ENCODE results near the gene LNP1. TPM values are rescaled to one million over a fixed set of nuclear protein-coding genes. Genes with fewer than 3 reads are reported as not detected.
"Not testable (repeated sequence)": the region's sequence is repeated elsewhere in the genome, so short reads cannot be mapped to it uniquely, and the experiment has no call there.

LNP1 gene
- total RNA-seq, 1 experiment from 2014 or later = 3.3 TPM

DNA sequence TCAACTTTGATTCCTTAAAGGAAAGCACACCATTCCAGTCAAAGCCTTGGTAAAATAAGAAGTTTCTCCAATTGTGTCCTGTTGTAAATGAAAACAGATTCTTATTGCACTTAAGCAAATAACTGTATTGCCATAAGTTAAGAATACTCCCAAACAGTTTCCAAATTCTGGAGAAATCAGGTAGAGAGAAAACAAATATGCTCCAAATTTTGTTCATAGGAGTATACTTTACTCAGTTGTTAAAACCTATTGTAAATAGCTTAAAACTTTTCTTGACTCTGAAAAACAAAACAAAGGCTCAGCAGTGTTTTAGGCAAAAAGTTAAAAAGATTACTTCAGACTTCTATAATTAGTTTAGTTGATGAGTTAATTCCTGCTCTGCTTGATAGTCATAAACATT lies 42.4 kb downstream of the LNP1 start:
- CTCF ChIA-PET = no interaction called here
- peaks cover 5% of the 10 kb centered on the region for H3K4me1 Mint-ChIP-seq (ENCODE audit: low read depth, unreplicated experiment)
- no peak for DNase-seq

DNA sequence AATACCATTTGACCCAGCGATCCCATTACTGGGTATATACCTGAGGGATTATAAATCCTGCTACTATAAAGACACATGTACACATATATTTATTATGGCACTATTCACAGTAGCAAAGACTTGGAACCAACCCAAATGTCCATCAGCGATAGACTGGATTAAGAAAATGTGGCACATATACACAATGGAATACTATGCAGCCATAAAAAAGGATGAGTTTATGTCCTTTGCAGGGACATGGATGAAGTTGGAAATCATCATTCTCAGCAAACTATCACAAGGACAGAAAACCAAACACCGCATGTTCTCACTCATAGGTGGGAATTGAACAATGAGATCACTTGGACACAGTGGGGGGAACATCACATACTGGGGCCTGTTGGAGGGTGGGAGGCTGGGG lies 45.7 kb downstream of the LNP1 start:
- H3K9me3 Mint-ChIP-seq (ENCODE audit: unreplicated experiment); H3K36me3 Mint-ChIP-seq (ENCODE audit: insufficient read depth, unreplicated experiment); H3K4me1 Mint-ChIP-seq (ENCODE audit: low read depth, unreplicated experiment); intact Hi-C loops (cut with micrococcal nuclease; ENCODE audit: unreplicated experiment); H3K27ac Mint-ChIP-seq (ENCODE audit: unreplicated experiment); H3K9me3 ChIP-seq; H3K27me3 ChIP-seq (replicated peaks; ENCODE audit: control insufficient read depth, insufficient read depth, low read length); CTCF ChIA-PET; POLR2A ChIA-PET; BruUV-seq (replicated peaks); DNase-seq; H3K4me3 ChIP-seq (ENCODE audit: low read depth, low read length); H3K4me1 ChIP-seq; H3K27me3 Mint-ChIP-seq (ENCODE audit: insufficient read depth, unreplicated experiment); H3K4me3 Mint-ChIP-seq (ENCODE audit: unreplicated experiment); H3K36me3 ChIP-seq (ENCODE audit: control insufficient read depth, insufficient read depth, low read length): not testable (repeated sequence)

More for the DNA sequence above, 42.4 kb downstream of the LNP1 start:
- H3K4me3 Mint-ChIP-seq (ENCODE audit: unreplicated experiment) = no peak overlapping the region
- POLR2A ChIA-PET = no interaction called here
- no peaks in the 10 kb centered on the region for H3K36me3 Mint-ChIP-seq (ENCODE audit: insufficient read depth, unreplicated experiment)
- no peaks in the 10 kb centered on the region for H3K27me3 ChIP-seq (replicated peaks; ENCODE audit: control insufficient read depth, insufficient read depth, low read length)
- H3K36me3 ChIP-seq (ENCODE audit: control insufficient read depth, insufficient read depth, low read length) = no peaks in the 10 kb centered on the region
- H3K9me3 Mint-ChIP-seq (ENCODE audit: unreplicated experiment) = peaks cover 10% of the 10 kb centered on the region
- intact Hi-C loops (cut with micrococcal nuclease; ENCODE audit: unreplicated experiment) = no loop called here
- H3K4me1 ChIP-seq = no peaks in the 10 kb centered on the region
- BruUV-seq (replicated peaks) = no TSS peak
- H3K9me3 ChIP-seq = peaks cover 7% of the 10 kb centered on the region
- H3K27ac Mint-ChIP-seq (ENCODE audit: unreplicated experiment) = no peak overlapping the region
- H3K27me3 Mint-ChIP-seq (ENCODE audit: insufficient read depth, unreplicated experiment) = no peaks in the 10 kb centered on the region
- TF ChIP-seq, protein P1, sequence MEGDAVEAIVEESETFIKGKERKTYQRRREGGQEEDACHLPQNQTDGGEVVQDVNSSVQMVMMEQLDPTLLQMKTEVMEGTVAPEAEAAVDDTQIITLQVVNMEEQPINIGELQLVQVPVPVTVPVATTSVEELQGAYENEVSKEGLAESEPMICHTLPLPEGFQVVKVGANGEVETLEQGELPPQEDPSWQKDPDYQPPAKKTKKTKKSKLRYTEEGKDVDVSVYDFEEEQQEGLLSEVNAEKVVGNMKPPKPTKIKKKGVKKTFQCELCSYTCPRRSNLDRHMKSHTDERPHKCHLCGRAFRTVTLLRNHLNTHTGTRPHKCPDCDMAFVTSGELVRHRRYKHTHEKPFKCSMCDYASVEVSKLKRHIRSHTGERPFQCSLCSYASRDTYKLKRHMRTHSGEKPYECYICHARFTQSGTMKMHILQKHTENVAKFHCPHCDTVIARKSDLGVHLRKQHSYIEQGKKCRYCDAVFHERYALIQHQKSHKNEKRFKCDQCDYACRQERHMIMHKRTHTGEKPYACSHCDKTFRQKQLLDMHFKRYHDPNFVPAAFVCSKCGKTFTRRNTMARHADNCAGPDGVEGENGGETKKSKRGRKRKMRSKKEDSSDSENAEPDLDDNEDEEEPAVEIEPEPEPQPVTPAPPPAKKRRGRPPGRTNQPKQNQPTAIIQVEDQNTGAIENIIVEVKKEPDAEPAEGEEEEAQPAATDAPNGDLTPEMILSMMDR (IDR thresholded peaks at IDR 0.05; ENCODE audit: insufficient read depth in 1 of 2, low read depth in 1 of 2, low read length in 1 of 2, severe bottlenecking in 1 of 2, unreplicated experiment in 1 of 2) = no peak
- no peak overlapping the region for H3K4me3 ChIP-seq (ENCODE audit: low read depth, low read length)

DNA sequence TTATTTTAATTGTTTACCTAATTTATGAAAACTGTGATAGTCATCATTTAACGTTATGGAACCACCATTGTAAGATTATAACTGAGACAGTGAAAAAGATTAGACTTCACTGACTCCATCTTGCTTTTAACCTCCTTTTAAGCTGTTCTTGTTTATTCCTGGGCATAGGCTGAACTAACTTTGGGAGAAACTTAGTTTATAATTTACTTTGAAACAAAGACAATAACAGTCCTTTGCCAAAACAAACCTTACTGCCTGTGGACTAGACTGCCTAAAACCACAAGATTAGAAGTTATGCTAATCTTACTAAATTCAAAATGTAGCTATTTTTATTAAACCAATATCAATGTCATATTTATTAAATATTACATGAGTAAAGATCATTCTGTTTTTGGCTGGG lies 46.7 kb downstream of the LNP1 start:
- no peaks in the 10 kb centered on the region for H3K27me3 Mint-ChIP-seq (ENCODE audit: insufficient read depth, unreplicated experiment)
- BruUV-seq (replicated peaks) = no TSS peak
- Histone ChIP-seq H3K9me3 (peaks cover 7% of the 10 kb centered on the region), H3K27me3 (replicated peaks; ENCODE audit: control insufficient read depth, insufficient read depth, low read length) (no peaks in the 10 kb centered on the region), H3K36me3 (ENCODE audit: control insufficient read depth, insufficient read depth, low read length) (no peaks in the 10 kb centered on the region), H3K4me3 (ENCODE audit: low read depth, low read length) (no peak overlapping the region), H3K4me1 (no peaks in the 10 kb centered on the region)
- H3K4me1 Mint-ChIP-seq (ENCODE audit: low read depth, unreplicated experiment) = no peaks in the 10 kb centered on the region
- H3K27ac Mint-ChIP-seq (ENCODE audit: unreplicated experiment) = no peak overlapping the region
- no peaks in the 10 kb centered on the region for H3K36me3 Mint-ChIP-seq (ENCODE audit: insufficient read depth, unreplicated experiment)
- H3K9me3 Mint-ChIP-seq (ENCODE audit: unreplicated experiment) = peaks cover 10% of the 10 kb centered on the region
- POLR2A ChIA-PET = no interaction called here
- intact Hi-C loops (cut with micrococcal nuclease; ENCODE audit: unreplicated experiment) = no loop called here
- CTCF ChIA-PET = no interaction called here
- DNase-seq = no peak
- no peak overlapping the region for H3K4me3 Mint-ChIP-seq (ENCODE audit: unreplicated experiment)
- TF ChIP-seq, protein P1 (IDR thresholded peaks at IDR 0.05; ENCODE audit: insufficient read depth in 1 of 2, low read depth in 1 of 2, low read length in 1 of 2, severe bottlenecking in 1 of 2, unreplicated experiment in 1 of 2) = no peak

DNA sequence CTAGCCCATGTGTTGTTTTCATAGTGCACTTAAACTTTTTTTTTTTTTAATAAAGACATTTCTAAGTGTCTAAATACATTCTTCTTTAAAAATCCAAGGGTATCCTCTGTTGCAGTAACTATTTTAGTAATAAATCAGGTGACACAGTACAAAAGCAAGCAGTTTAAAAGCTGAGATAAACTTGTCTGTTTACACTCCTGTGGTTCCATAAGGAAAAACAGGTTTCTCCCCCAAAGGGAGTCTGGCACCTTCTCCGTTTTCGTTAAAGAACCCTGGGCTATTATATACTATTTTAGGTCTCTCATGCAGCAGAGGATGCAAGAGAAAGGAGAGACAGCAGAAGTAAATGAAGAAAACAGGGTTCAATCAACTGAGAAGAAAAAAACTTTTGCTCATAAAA lies 47.9 kb downstream of the LNP1 start:
- Mint-ChIP-seq H3K9me3 (ENCODE audit: unreplicated experiment) (peaks cover 10% of the 10 kb centered on the region), H3K27me3 (ENCODE audit: insufficient read depth, unreplicated experiment) (no peaks in the 10 kb centered on the region), H3K4me1 (ENCODE audit: low read depth, unreplicated experiment) (no peaks in the 10 kb centered on the region), H3K27ac (ENCODE audit: unreplicated experiment) (no peak overlapping the region), H3K4me3 (ENCODE audit: unreplicated experiment) (no peak overlapping the region), H3K36me3 (ENCODE audit: insufficient read depth, unreplicated experiment) (no peaks in the 10 kb centered on the region)
- H3K4me3 ChIP-seq (ENCODE audit: low read depth, low read length) = no peak overlapping the region
- H3K27me3 ChIP-seq (replicated peaks; ENCODE audit: control insufficient read depth, insufficient read depth, low read length) = no peaks in the 10 kb centered on the region
- no TSS peak for BruUV-seq (replicated peaks)
- ChIA-PET CTCF (no interaction called here), POLR2A (no interaction called here)
- no peaks in the 10 kb centered on the region for H3K36me3 ChIP-seq (ENCODE audit: control insufficient read depth, insufficient read depth, low read length)
- DNase-seq = no peak
- no peaks in the 10 kb centered on the region for H3K4me1 ChIP-seq
- intact Hi-C loops (cut with micrococcal nuclease; ENCODE audit: unreplicated experiment) = no loop called here
- peaks cover 7% of the 10 kb centered on the region for H3K9me3 ChIP-seq
- TF ChIP-seq, protein P1 (IDR thresholded peaks at IDR 0.05; ENCODE audit: insufficient read depth in 1 of 2, low read depth in 1 of 2, low read length in 1 of 2, severe bottlenecking in 1 of 2, unreplicated experiment in 1 of 2) = no peak

Data from Caco-2 (cell line).